ENCODE results near the gene MED13L.

GRCh38 chr12:116113398-116114130 lies 163.9 kb downstream of the MED13L start:
- no peak for TF ChIP-seq CTCF (IDR thresholded peaks at IDR 0.05)
- TF ChIP-seq POLR2A (IDR thresholded peaks at IDR 0.05) = no peak
- TF ChIP-seq EP300 (IDR thresholded peaks at IDR 0.05) = no peak
